NCI-H2081 treated with DMSO at 0.1 percent for 48 hours (cell line): ENCODE measurements around the gene NFIA.
"Not testable (repeated sequence)": the region's sequence is repeated elsewhere in the genome, so short reads cannot be mapped to it uniquely, and the experiment has no call there.

Experiments
- DNase-seq: peaks from one replicate; lab custom pipeline; 2025; lab: John Stamatoyannopoulos, UW

Gene NFIA

DNA sequence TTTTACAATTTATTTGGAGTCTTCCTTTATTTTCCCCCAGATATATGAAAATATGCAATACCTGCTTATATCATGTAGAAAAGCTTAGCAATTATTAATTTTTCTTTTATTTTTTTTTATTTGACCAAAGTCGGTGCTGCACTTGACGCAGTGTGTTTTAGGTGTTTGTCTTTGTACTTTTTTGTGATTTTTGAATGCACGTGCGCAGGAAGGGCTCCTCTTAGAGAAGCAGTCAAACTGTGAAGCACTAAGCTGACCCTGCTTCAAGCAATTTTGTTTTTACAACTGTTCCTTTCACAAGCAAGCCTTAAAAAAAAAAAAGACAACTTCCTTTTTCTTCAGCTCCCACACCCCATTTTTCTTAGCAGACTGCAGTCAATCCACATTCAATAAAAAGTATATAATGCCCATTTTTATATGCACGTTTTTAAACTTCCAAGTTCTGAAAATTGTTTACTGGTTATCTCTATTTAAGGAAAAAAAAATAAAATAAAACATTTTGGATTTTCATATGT lies 375.2 kb downstream of the NFIA start:
- DNase-seq, result no peak

- no peak for DNase-seq
Observed at GRCh38 chr1:61459345-61459744, 377.0 kb downstream of the NFIA start.

GRCh38 chr1:61460191-61460590 lies 377.8 kb downstream of the NFIA start:
- no peak for DNase-seq

GRCh38 chr1:61461406-61462384 lies 379.3 kb downstream of the NFIA start:
- DNase-seq, result no peak

DNA sequence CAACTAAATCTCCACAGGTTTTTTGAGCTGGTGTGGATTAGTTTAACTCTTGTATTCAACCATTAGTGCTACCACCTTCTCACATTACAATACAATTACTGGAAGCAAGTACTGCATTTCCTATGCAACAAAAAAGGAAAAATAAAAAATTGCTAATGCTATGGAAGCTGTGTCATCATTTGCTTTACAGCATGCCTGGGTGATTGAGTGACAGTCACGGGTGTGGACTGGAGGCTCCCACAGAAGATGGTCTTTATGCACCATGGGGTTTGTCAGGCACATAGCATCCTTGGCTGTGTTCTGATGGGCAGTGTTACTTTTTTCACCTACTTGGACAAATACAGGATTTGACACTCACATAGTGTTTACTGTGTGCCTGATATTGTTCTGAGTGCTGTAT lies 380.3 kb downstream of the NFIA start:
- DNase-seq, result no peak

- no peak for DNase-seq
Observed at GRCh38 chr1:61463220-61463619, 380.9 kb downstream of the NFIA start.

DNA sequence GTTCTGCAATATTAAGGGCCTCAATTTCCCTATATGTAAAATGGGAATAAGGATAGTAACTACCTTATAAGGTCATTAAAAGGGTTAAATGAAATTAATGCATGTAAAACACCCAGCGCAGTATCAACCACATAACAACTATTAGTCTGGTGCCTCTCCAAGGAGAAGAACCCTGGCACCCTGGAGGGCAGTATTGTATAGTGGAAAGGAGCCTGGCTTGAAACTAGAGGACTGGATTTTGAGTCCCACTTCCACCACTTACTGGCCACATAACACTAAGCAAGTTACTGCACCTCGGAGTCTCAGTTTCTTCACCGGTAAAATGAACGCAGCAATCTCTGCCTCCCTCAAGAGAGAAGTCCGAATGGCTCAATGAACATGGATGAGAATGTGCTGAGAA lies 385.5 kb downstream of the NFIA start:
- not testable (repeated sequence) for DNase-seq

GRCh38 chr1:61469365-61469764 lies 387.0 kb downstream of the NFIA start:
- no peak for DNase-seq

DNA sequence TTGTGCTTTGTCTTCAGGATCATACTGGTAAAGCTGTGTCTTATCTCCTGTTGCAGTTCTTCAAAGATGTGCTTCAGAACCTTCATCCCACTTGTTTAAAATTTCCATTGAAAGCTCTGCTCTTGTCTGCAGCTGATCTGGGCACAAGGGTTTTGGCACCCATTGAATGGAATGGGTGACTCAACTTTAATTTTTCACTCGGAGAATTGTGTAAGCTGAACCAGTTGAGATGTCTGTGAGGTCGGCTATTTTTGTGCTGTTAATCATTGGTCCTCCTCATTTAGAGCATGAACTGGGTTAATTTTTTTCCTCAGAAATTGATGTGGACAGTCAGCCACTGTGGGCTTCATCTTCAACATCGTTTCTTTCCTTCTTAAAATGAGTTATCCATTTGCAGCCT lies 390.5 kb downstream of the NFIA start:
- no peak for DNase-seq

GRCh38 chr1:61474269-61474817 lies 392.0 kb downstream of the NFIA start:
- DNase-seq, result no peak

- no peak for DNase-seq
Observed at GRCh38 chr1:61474963-61475362, 392.6 kb downstream of the NFIA start.

GRCh38 chr1:61477301-61477700 lies 394.9 kb downstream of the NFIA start:
- no peak for DNase-seq

- DNase-seq, result no peak
Observed at GRCh38 chr1:61480273-61480935, 398.0 kb downstream of the NFIA start.

DNA sequence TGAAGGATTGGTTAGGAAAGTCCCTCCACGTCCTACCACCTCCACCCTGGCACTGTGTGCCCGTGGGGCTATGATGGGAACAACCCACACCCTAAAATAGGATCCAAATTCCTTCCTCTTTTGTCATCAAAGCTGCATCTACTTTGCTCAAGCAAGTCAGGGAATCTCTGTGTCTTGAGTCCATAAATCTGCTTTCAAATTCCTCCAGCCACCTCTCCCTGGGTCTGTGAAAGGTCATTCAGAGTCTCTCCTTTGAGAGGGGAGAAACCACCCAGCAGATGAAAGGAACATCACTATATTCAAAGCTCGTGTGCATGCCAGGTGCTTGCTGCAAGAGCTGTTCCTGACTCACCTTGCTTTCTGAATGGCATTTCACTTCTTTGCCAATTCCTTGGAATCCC lies 399.0 kb downstream of the NFIA start:
- DNase-seq, result no peak

- no peak for DNase-seq
Observed at GRCh38 chr1:61482170-61482734, 399.9 kb downstream of the NFIA start.

GRCh38 chr1:61486783-61487536 lies 404.6 kb downstream of the NFIA start:
- DNase-seq, result no peak

- no peak for DNase-seq
Observed at GRCh38 chr1:61487801-61488200, 405.4 kb downstream of the NFIA start.

- DNase-seq, result no peak
Observed at GRCh38 chr1:61490924-61491323, 408.6 kb downstream of the NFIA start.

DNA sequence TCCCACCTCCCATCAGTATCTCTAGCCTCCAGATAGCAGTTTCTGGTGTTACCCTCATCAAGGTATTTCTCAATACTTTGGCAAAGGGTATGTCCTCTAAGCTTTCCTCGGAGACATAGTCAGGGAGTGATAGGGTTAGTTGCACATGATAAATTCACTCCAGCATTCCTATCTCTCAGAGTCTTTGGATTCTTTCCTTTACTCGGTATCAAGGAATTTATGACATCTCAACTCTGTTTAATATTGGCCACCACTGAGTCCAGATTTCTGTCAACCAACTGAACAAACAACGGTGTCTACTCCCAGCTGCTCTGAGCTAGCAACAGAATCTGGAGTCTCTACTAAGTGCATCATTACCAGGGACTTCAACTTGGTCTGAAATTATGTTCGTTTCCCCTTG lies 409.1 kb downstream of the NFIA start:
- DNase-seq, result no peak

DNA sequence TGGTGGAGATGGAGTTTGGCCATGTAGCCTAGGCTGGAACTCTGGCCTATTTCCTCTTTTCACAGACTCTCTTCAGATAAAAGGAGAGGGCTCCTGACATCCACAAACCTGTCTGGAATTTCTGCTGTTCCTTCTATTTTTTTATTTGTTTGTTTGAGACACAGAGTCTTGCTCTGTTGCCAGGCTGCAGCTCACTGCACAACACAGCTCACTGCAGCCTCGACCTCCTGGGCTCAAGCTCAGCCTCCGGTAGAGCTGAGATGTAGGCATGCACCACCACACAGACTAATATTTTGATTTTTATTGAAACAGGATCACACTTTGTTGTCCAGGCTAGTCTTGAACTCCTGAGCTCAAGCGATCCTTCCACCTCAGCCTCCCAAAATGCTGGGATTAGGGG lies 411.6 kb downstream of the NFIA start:
- DNase-seq, result no peak

GRCh38 chr1:61496501-61496900 lies 414.1 kb downstream of the NFIA start:
- no peak for DNase-seq

- no peak for DNase-seq
Observed at GRCh38 chr1:61497013-61497412, 414.7 kb downstream of the NFIA start.
